Measurements from ENCODE around the gene USP28.

The USP28 gene

GRCh38 chr11:113906038-113906437 lies 30.7 kb upstream of the USP28 start (continued):
- TF ChIP-seq ZNF112 (tag by site-specific recombination; IDR thresholded peaks at IDR 0.05) = no peak
- TF ChIP-seq PRDM4 (tag by site-specific recombination; IDR thresholded peaks at IDR 0.05) = peak; percentile 86
- peak; percentile 27; the same call in 1 of the 2 replicates for TF ChIP-seq ZBTB8A (tag by site-specific recombination; IDR thresholded peaks at IDR 0.05)
- TF ChIP-seq ZXDB (tag by site-specific recombination; IDR thresholded peaks at IDR 0.05) = peak; percentile 77
- TF ChIP-seq TCF7L2 (IDR thresholded peaks at IDR 0.05; ENCODE audit: borderline replicate concordance, low read depth, low read length) = peak; percentile 53; the same call in 1 of the 2 replicates
- TF ChIP-seq GFI1B (tag by site-specific recombination; IDR thresholded peaks at IDR 0.05) = peak; percentile 86
- no peak for TF ChIP-seq KLF1 (tag by site-specific recombination; IDR thresholded peaks at IDR 0.05)
- peak; percentile 72; the same call in 1 of the 2 replicates for TF ChIP-seq OVOL3 (tag by site-specific recombination; IDR thresholded peaks at IDR 0.05)
- TF ChIP-seq ZFHX2 (tag by site-specific recombination; conservative IDR thresholded peaks at IDR 0.05) = no peak
- no peak for TF ChIP-seq ZNF132 (tag by site-specific recombination; IDR thresholded peaks at IDR 0.05; ENCODE audit: borderline replicate concordance)
- 0 out of 2 replicates have a peak, but pooled peaks have one; percentile 14 for TF ChIP-seq PATZ1 (tag by site-specific recombination; IDR thresholded peaks at IDR 0.05)
- peak; percentile 96 for TF ChIP-seq SCRT1 (tag by site-specific recombination; IDR thresholded peaks at IDR 0.05; ENCODE audit: borderline replicate concordance)
- TF ChIP-seq GLI2 (tag by site-specific recombination; IDR thresholded peaks at IDR 0.05; ENCODE audit: borderline replicate concordance, low read depth) = 0 out of 2 replicates have a peak, but pooled peaks have one; percentile 39
- no peak for TF ChIP-seq ZNF654 (tag by site-specific recombination; IDR thresholded peaks at IDR 0.05; ENCODE audit: low read depth)
- TF ChIP-seq ZFP3 (tag by site-specific recombination; IDR thresholded peaks at IDR 0.05; ENCODE audit: low read depth) = no peak
- TF ChIP-seq ZNF596 (tag by site-specific recombination; IDR thresholded peaks at IDR 0.05) = peak; percentile 50; the same call in 1 of the 2 replicates
- no peak for TF ChIP-seq HOXA7 (CRISPR knock-in tag; IDR thresholded peaks at IDR 0.05; ENCODE audit: borderline replicate concordance)
- no peak for TF ChIP-seq BCL11B (tag by site-specific recombination; IDR thresholded peaks at IDR 0.05; ENCODE audit: low read depth)
- TF ChIP-seq ZNF830 (tag by site-specific recombination; IDR thresholded peaks at IDR 0.05; ENCODE audit: low read depth) = no peak
- no peak for TF ChIP-seq ZNF664 (tag by site-specific recombination; IDR thresholded peaks at IDR 0.05)
- no peak for TF ChIP-seq SALL2 (tag by site-specific recombination; IDR thresholded peaks at IDR 0.05; ENCODE audit: borderline replicate concordance)
- TF ChIP-seq ZNF629 (tag by site-specific recombination; IDR thresholded peaks at IDR 0.05) = peak; percentile 77
- no peak for TF ChIP-seq ZNF560 (tag by site-specific recombination; IDR thresholded peaks at IDR 0.05; ENCODE audit: borderline replicate concordance)
- TF ChIP-seq ZNF555 (tag by site-specific recombination; conservative IDR thresholded peaks at IDR 0.05) = no peak
- TF ChIP-seq ZNF558 (tag by site-specific recombination; IDR thresholded peaks at IDR 0.05) = no peak
- TF ChIP-seq ZNF544 (tag by site-specific recombination; IDR thresholded peaks at IDR 0.05) = no peak
- peak; percentile 38; the same call in 1 of the 2 replicates for TF ChIP-seq ZNF184 (tag by site-specific recombination; IDR thresholded peaks at IDR 0.05)
- TF ChIP-seq GLIS1 (tag by site-specific recombination; IDR thresholded peaks at IDR 0.05) = peak; percentile 69
- TF ChIP-seq ZNF157 (tag by site-specific recombination; IDR thresholded peaks at IDR 0.05) = no peak
- TF ChIP-seq ZNF704 (tag by site-specific recombination; IDR thresholded peaks at IDR 0.05) = no peak
- TF ChIP-seq TRIM28 (IDR thresholded peaks at IDR 0.05; ENCODE audit: borderline replicate concordance, low read length) = peak; percentile 77; the same call in 1 of the 2 replicates
- 0 out of 2 replicates have a peak, but pooled peaks have one; percentile 10 for TF ChIP-seq BCL6B (tag by site-specific recombination; IDR thresholded peaks at IDR 0.05)
- TF ChIP-seq ZNF202 (tag by site-specific recombination; IDR thresholded peaks at IDR 0.05; ENCODE audit: borderline replicate concordance) = no peak
- TF ChIP-seq ZNF18 (tag by site-specific recombination; IDR thresholded peaks at IDR 0.05) = peak; percentile 73; the same call in 1 of the 2 replicates
